ENCODE results near the gene PDE6B.

Gene PDE6B

DNA sequence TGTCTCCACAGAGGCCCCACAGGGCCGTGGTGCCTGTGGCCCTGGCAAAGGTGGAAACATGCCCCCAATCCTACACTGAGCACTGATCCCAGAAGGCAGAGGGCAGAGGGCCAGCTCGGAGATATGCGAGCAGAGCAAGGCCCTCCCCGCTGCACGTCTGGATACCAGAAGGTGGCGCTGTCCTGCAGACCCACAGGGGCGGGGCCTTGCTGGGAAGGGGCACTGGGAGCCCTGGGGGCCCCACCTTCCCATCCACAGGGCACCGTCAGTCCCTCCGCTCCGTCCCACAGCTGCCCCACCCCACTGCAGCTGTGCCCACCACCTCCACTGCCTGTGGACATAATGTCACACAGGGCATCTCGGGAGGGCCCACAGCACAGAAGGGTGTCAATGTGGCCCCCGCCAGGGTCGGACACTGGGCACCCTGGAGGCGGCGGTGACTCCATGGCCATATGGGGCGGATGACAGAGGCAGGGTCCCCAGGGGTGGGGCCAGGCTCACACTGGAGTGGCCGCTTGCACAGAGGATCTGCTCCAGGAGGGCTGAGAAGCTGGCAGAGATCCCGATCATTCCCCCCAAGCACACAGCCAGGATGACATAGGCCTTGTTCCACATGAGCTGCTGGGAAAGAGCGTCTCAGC is 58.7 kb downstream of the PDE6B start:
- peak; percentile 77 for DNase-seq (ENCODE audit: low read depth)
- TF ChIP-seq, protein P1, sequence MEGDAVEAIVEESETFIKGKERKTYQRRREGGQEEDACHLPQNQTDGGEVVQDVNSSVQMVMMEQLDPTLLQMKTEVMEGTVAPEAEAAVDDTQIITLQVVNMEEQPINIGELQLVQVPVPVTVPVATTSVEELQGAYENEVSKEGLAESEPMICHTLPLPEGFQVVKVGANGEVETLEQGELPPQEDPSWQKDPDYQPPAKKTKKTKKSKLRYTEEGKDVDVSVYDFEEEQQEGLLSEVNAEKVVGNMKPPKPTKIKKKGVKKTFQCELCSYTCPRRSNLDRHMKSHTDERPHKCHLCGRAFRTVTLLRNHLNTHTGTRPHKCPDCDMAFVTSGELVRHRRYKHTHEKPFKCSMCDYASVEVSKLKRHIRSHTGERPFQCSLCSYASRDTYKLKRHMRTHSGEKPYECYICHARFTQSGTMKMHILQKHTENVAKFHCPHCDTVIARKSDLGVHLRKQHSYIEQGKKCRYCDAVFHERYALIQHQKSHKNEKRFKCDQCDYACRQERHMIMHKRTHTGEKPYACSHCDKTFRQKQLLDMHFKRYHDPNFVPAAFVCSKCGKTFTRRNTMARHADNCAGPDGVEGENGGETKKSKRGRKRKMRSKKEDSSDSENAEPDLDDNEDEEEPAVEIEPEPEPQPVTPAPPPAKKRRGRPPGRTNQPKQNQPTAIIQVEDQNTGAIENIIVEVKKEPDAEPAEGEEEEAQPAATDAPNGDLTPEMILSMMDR (IDR thresholded peaks at IDR 0.05; ENCODE audit: low read length, missing control alignments) = peak; percentile 74
- H3K4me3 ChIP-seq (replicated peaks; ENCODE audit: low read depth, low read length) = no peak overlapping the region

DNA sequence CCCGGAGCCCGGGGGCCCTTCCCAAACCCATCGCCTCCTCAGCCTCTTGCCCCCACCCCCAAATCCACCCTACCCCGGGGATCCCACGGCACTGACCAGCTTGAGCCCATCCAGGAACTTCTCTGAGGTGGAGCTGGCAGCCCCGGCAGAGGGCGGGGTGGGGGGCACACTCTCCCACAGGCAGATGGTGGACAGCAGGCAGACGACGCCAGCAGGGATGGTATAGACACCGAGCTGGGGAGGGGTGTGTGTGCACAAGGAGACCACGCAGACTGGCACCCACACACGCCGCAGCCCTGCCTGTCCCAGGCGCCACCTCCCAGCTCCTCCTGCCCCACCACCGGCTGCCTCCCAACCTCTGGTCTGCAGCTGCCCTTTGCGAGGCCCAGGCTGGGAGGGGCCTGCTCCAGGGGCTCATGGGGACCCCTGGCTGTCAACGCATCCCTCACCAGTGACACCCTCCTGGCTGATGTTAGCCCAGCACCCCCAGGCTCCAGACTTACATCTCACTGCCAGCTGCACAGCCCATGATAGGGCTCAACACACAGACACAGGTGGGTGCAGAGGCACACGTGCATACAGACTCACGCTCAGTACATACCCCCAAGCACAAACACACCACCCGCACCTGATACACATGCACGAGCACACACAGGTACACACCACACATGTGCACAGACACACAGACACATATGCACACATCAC is 59.4 kb downstream of the PDE6B start:
- DNase-seq (ENCODE audit: low read depth) = no peak
- TF ChIP-seq, protein P1 (IDR thresholded peaks at IDR 0.05; ENCODE audit: low read length, missing control alignments) = no peak
- no peak overlapping the region for H3K4me3 ChIP-seq (replicated peaks; ENCODE audit: low read depth, low read length)

DNA sequence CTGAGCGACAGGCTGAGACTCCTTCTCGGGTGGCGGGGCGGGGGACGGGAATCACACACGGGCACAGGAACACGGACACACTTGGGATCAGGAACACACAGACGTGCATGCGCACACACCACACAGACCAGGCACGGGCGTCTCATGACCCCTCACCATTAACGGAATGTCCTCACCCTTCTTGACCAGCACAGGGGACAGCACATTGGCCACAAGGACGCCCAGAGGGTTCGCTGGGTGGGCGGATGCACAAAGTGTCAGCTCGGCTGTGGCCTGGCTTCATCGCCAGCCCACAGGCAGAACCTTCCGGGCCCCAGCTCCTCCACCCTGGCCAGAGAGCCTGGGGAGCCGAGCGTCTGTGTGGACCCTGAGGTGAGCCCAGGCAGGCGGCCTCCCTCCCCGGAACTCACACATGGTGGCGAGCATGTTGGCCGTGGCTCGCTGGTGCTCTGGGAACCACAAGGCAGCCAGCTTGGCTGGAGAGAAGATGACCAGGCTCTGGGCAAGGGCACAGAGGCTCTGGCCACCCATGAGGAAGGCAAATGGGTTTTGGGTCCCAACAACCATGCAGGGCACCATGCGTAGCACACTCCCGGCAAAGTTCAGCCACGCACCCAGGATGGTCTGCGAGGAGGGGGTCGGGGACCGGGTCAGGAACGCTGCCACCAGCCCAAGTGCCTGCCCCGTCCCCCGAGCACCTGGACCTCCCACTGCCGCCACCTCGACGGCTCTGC is 60.5 kb downstream of the PDE6B start:
- DNase-seq (ENCODE audit: low read depth) = no peak
- H3K4me3 ChIP-seq (replicated peaks; ENCODE audit: low read depth, low read length) = no peak overlapping the region
- TF ChIP-seq, protein P1 (IDR thresholded peaks at IDR 0.05; ENCODE audit: low read length, missing control alignments) = no peak

DNA sequence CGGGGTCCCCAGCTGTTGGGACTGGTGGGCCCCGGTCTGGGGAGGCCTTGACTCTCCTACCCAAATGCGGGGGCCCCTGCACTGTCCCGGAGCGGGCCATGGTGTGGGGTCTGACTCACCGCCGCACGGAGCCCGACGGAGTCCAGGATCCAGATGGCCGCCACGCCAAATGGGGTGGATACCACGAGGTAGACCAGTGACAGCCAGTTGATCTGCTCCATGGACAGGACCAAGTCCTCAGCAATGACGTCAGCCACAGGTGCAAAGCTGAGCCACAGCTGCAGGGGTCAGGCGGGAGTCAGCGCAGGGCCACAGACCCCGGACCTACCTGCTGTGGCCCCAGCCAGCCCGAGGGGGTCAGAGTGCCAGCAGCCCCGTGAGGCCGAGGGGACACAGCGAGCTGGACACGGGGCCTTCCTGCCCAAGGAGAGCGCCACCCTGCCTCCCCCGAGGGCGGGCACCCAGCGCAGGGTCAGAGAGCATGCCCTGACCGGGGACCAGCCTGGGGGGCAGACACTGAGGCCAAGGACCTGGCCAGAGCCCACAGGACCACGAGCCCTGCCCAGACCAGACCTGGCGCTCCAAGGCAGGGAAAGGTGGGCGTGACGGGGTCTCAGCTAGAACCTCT is 61.2 kb downstream of the PDE6B start:
- H3K4me3 ChIP-seq (replicated peaks; ENCODE audit: low read depth, low read length) = no peak overlapping the region
- TF ChIP-seq, protein P1 (IDR thresholded peaks at IDR 0.05; ENCODE audit: low read length, missing control alignments) = no peak
- no peak for DNase-seq (ENCODE audit: low read depth)

DNA sequence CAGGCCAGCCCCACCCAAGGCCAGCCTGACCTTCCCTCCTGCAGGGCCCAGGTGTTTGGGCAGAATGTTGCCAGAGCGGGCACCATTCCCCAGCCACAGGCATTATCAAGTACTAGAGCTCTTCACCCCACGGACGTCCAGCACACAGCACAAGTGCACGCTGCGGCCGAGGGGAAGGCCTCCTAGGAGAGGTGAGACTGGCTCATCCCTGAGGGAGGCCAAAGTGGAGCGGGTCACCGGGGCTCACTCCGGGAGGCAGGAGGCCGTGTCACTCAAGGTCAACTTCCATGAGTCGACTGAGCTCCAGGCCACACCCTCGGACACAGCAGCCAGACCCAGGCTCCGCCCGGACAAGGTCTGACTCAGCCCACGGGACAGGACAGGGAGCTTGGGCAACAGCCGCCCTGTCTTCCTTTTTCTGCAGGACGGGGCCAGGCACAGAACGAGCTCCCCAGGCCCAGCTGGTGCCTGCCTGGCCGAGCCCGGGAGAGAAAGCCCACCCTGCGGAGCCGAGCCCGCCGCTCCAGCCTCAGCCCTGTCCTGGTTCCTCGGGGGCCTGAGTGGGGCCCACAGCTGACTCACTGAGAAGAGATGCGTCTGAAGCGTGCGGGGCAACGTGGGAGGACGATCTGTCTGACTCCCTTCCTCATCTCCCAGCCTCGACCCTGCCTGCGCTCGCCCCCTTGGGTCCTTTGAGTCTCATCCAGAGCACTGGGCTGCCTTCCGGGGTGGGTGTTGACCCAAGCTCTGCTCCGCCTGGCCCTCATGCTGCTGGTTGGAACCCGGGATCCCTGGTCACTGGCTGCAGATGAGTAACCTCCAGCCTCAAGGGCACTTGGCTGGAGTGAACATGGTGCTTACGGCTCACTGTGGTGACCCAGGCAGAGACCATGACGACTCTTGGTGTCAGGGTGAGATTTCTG is 61.9 kb downstream of the PDE6B start:
- DNase-seq (ENCODE audit: low read depth) = peak; percentile 88
- H3K4me3 ChIP-seq (replicated peaks; ENCODE audit: low read depth, low read length) = peak overlapping the region; percentile 13
- TF ChIP-seq, protein P1 (IDR thresholded peaks at IDR 0.05; ENCODE audit: low read length, missing control alignments) = no peak

Data from fibroblast of pulmonary artery (primary cell).